HL-60 (cell line): ENCODE measurements around the gene ALDH4A1.

Source experiments
- CTCF ChIP-seq: IDR thresholded peaks from one replicate; pipeline ENCODE4 v1.5.1; 2011; ENCODE audit warnings: low read length, control low read depth, inconsistent platforms; ENCODE audit not compliant: insufficient read depth
- POLR2AphosphoS5 ChIP-seq: IDR thresholded peaks from 2 replicates; pipeline ENCODE4 v1.6.1; 2012; ENCODE audit warnings: low read depth

GRCh38 chr1:18855573-18855972, 46.8 kb downstream of the ALDH4A1 start:
- TF ChIP-seq CTCF (no peak), POLR2AphosphoS5 (no peak)
